Measurements from ENCODE around the gene KCP.

DNA sequence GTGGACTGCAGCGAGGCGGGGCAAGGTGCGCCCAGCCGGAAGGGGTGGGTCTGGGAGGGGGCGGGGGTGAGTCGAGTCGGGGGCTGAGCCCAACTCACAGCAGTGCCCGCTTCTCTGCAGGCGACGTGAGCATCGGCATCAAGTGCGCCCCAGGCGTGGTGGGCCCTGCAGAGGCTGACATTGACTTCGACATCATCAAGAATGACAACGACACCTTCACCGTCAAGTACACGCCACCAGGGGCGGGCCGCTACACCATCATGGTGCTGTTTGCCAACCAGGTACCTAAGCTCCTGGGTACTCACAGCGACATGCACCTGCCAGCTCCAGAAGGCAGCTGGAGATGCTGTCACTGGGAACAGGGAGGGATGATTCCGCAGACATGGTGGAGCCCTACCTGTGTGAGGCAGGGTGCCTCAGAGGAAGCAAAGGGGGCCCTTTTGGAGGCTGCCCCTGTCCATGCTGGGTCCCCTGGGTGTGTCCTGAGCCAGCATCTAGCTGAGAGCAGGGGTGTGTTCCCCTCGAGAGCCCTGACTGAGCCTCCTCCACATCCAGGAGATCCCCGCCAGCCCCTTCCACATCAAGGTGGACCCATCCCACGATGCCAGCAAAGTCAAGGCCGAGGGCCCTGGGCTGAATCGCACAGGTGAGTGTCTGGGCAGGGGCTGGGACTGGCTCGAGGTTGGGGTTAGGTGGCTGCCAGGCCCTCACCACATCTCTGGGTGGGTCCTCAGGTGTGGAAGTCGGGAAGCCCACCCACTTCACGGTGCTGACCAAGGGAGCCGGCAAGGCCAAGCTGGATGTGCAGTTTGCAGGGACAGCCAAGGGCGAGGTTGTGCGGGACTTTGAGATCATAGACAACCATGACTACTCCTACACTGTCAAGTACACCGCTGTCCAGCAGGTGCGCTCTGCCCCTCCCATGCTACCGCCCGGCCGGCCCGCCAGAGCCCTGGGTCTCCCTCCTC is 67.6 kb downstream of the KCP start:
- TF ChIP-seq, protein P1, sequence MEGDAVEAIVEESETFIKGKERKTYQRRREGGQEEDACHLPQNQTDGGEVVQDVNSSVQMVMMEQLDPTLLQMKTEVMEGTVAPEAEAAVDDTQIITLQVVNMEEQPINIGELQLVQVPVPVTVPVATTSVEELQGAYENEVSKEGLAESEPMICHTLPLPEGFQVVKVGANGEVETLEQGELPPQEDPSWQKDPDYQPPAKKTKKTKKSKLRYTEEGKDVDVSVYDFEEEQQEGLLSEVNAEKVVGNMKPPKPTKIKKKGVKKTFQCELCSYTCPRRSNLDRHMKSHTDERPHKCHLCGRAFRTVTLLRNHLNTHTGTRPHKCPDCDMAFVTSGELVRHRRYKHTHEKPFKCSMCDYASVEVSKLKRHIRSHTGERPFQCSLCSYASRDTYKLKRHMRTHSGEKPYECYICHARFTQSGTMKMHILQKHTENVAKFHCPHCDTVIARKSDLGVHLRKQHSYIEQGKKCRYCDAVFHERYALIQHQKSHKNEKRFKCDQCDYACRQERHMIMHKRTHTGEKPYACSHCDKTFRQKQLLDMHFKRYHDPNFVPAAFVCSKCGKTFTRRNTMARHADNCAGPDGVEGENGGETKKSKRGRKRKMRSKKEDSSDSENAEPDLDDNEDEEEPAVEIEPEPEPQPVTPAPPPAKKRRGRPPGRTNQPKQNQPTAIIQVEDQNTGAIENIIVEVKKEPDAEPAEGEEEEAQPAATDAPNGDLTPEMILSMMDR (IDR thresholded peaks at IDR 0.05; ENCODE audit: low read depth, low read length) = no peak
- no peak for TF ChIP-seq EZH2phosphoT487 (IDR thresholded peaks at IDR 0.05; ENCODE audit: low read depth)

All from OCI-LY3 (cell line).